Lower leg skin (tissue), 4 donors: ENCODE data around the gene SLIT3. TPM values are rescaled to one million over a fixed set of nuclear protein-coding genes. Genes with fewer than 3 reads are reported as not detected.

Experiments
- DNase-seq, 2 donors: peaks; one replicate each; pipeline ENCODE4 v3.0.0-alpha.2; 2019; ENCODE audit warnings: low spot score in 2 of 2
- H3K4me3 ChIP-seq: fragments of 200-600 bp; sonication (generic); 2 replicates; pipeline ENCODE4 v1.5.1; 2017; ENCODE audit warnings: mild to moderate bottlenecking, low read depth; ENCODE audit not compliant: poor library complexity, severe bottlenecking
- CTCF ChIP-seq, 3 donors: fragments of 450-650 bp; IDR thresholded peaks; one replicate each; pipeline ENCODE4 v1.5.1; 2016; ENCODE audit warnings: antibody characterized with exemption in 3 of 3, mild to moderate bottlenecking in 3 of 3, moderate library complexity in 2 of 3
- POLR2A ChIP-seq, 2 donors: fragments of 450-650 bp; IDR thresholded peaks; one replicate each; pipeline ENCODE4 v1.6.1; 2016 to 2017; ENCODE audit warnings: antibody characterized with exemption in 2 of 2, mild to moderate bottlenecking in 1 of 2, moderate library complexity in 1 of 2
- WGBS, 2 donors: methylation state at CpG; one replicate each; pipeline ENCODE4 v1.1.5; 2018; 5-methylcytosine and 5-hydroxymethylcytosine counted together
- intact Hi-C: fragments of 100-400 bp; cut with DNase I; formaldehyde crosslinking; loops from one replicate; pipeline ENCODE4 v1.15.0; 2023; ENCODE audit warnings: low total_unique reads
- total RNA-seq, 4 donors: library from RNA; depleted of rRNA; stranded (reverse); fragments of >200 nt; gene quantifications; one replicate each; pipeline ENCODE4 v1.1.0, GENCODE V29; 2016

SLIT3 gene
- total RNA-seq, 4 donors from 2014 or later, result 12.4 to 66.0 (median 22.8) TPM

- intact Hi-C loops, result no loop called here
- no peak for DNase-seq
- H3K4me3 ChIP-seq, result no peak overlapping the region
- no peak for TF ChIP-seq CTCF (IDR thresholded peaks at IDR 0.05)
- no peak for TF ChIP-seq POLR2A (IDR thresholded peaks at IDR 0.05)
Observed at GRCh38 chr5:169051351-169051750, 249.6 kb downstream of the SLIT3 start.

GRCh38 chr5:169050636-169051035, 250.3 kb downstream of the SLIT3 start:
- intact Hi-C loops, result no loop called here
- TF ChIP-seq CTCF (IDR thresholded peaks at IDR 0.05), result no peak
- no peak for TF ChIP-seq POLR2A (IDR thresholded peaks at IDR 0.05)
- WGBS, 2 donors, result 55 to 57% methylated on average over 10 of the region's 10 CpGs
- DNase-seq, result no peak
- H3K4me3 ChIP-seq, result no peak overlapping the region

GRCh38 chr5:169050146-169050571, 250.8 kb downstream of the SLIT3 start:
- WGBS, 2 donors, result 19 to 20% methylated on average over 2 of the region's 2 CpGs

GRCh38 chr5:169049712-169050111, 251.2 kb downstream of the SLIT3 start:
- DNase-seq, result no peak
- intact Hi-C loops, result no loop called here
- TF ChIP-seq CTCF (IDR thresholded peaks at IDR 0.05) (no peak), POLR2A (IDR thresholded peaks at IDR 0.05) (no peak)
- H3K4me3 ChIP-seq, result no peak overlapping the region
- WGBS, 2 donors, result 86 to 91% methylated on average over 2 of the region's 2 CpGs

More at GRCh38 chr5:169050146-169050571, 250.8 kb downstream of the SLIT3 start:
- no peak for DNase-seq
- intact Hi-C loops, result no loop called here
- no peak overlapping the region for H3K4me3 ChIP-seq
- TF ChIP-seq POLR2A (IDR thresholded peaks at IDR 0.05) (no peak), CTCF (IDR thresholded peaks at IDR 0.05) (no peak)

- 90 to 94% methylated on average over 14 of the region's 14 CpGs for WGBS, 2 donors
- TF ChIP-seq POLR2A (IDR thresholded peaks at IDR 0.05) (no peak), CTCF (IDR thresholded peaks at IDR 0.05) (no peak)
Observed at GRCh38 chr5:169048181-169049125, 252.5 kb downstream of the SLIT3 start.

More at GRCh38 chr5:169048181-169049125, 252.5 kb downstream of the SLIT3 start:
- H3K4me3 ChIP-seq, result no peak overlapping the region
- no peak for DNase-seq
- intact Hi-C loops, result no loop called here
